ENCODE data around the gene SPPL3.
"Not testable (repeated sequence)": the region's sequence is repeated elsewhere in the genome, so short reads cannot be mapped to it uniquely, and the experiment has no call there.

SPPL3 gene

GRCh38 chr12:120917748-120918147 is 13.6 kb upstream of the SPPL3 start:
- DNase-seq, result no peak

- no peak for DNase-seq
Measured at GRCh38 chr12:120916561-120916960, 12.4 kb upstream of the SPPL3 start.

- DNase-seq, result no peak
Measured at GRCh38 chr12:120914794-120915193, 10.6 kb upstream of the SPPL3 start.

- no peak for DNase-seq
Measured at GRCh38 chr12:120909633-120910298, 5.6 kb upstream of the SPPL3 start.

GRCh38 chr12:120905856-120906384 is 1.8 kb upstream of the SPPL3 start:
- DNase-seq, result no peak

GRCh38 chr12:120903412-120904196 is 554 bp downstream of the SPPL3 start:
- DNase-seq, result peak; percentile 51

- no peak for DNase-seq
Measured at GRCh38 chr12:120902846-120903411, 1.2 kb downstream of the SPPL3 start.

GRCh38 chr12:120901818-120902217 is 2.3 kb downstream of the SPPL3 start:
- no peak for DNase-seq

GRCh38 chr12:120901101-120901500 is 3.1 kb downstream of the SPPL3 start:
- DNase-seq, result not testable (repeated sequence)

GRCh38 chr12:120895532-120895931 is 8.6 kb downstream of the SPPL3 start:
- DNase-seq, result no peak

- DNase-seq, result no peak
Measured at GRCh38 chr12:120892265-120892664, 11.9 kb downstream of the SPPL3 start.

- DNase-seq, result no peak
Measured at GRCh38 chr12:120890963-120891362, 13.2 kb downstream of the SPPL3 start.

GRCh38 chr12:120887253-120888043 is 16.7 kb downstream of the SPPL3 start:
- no peak for DNase-seq

- DNase-seq, result no peak
Measured at GRCh38 chr12:120886199-120887018, 17.7 kb downstream of the SPPL3 start.

- no peak for DNase-seq
Measured at GRCh38 chr12:120885521-120885920, 18.6 kb downstream of the SPPL3 start.

GRCh38 chr12:120884644-120885043 is 19.5 kb downstream of the SPPL3 start:
- no peak for DNase-seq

- no peak for DNase-seq
Measured at GRCh38 chr12:120882055-120882555, 22.1 kb downstream of the SPPL3 start.

GRCh38 chr12:120879718-120880300 is 24.3 kb downstream of the SPPL3 start:
- no peak for DNase-seq

- no peak for DNase-seq
Measured at GRCh38 chr12:120879102-120879501, 25.1 kb downstream of the SPPL3 start.

GRCh38 chr12:120874547-120875245 is 29.5 kb downstream of the SPPL3 start:
- no peak for DNase-seq

GRCh38 chr12:120873226-120873625 is 30.9 kb downstream of the SPPL3 start:
- no peak for DNase-seq
